Measurements from ENCODE around the gene FRRS1L.

DNA sequence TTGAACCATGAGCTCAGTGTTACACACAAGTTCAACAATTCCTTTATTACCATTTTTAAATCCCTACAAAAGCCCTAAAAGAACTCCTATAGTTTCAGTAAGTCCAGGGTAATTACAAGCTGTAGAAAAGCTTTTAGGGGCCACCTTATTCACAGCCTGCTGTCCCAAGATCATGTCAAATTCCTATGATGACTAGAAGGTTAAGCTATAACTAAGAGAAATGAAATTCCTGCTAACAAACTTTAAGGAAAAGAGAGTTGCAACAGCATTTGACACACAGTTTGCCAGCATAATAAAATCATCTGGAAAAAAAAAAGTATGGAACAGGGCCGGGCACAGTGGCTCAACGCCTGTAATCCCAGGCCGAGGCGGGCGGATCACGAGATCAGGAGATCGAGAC, 78.8 kb downstream of the FRRS1L start:
- TF ChIP-seq, protein P1, sequence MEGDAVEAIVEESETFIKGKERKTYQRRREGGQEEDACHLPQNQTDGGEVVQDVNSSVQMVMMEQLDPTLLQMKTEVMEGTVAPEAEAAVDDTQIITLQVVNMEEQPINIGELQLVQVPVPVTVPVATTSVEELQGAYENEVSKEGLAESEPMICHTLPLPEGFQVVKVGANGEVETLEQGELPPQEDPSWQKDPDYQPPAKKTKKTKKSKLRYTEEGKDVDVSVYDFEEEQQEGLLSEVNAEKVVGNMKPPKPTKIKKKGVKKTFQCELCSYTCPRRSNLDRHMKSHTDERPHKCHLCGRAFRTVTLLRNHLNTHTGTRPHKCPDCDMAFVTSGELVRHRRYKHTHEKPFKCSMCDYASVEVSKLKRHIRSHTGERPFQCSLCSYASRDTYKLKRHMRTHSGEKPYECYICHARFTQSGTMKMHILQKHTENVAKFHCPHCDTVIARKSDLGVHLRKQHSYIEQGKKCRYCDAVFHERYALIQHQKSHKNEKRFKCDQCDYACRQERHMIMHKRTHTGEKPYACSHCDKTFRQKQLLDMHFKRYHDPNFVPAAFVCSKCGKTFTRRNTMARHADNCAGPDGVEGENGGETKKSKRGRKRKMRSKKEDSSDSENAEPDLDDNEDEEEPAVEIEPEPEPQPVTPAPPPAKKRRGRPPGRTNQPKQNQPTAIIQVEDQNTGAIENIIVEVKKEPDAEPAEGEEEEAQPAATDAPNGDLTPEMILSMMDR (IDR thresholded peaks at IDR 0.05): no peak
- TF ChIP-seq POLR2A (IDR thresholded peaks at IDR 0.05): no peak
- TF ChIP-seq POLR2AphosphoS5 (IDR thresholded peaks at IDR 0.05): no peak
